GM18526 (cell line): ENCODE measurements around the gene MEIOSIN.

ENCODE experiments used
- POLR2A ChIP-seq: IDR thresholded peaks from 3 replicates; pipeline ENCODE4 v1.6.1; 2011; ENCODE audit not compliant: insufficient read length; ENCODE audit errors: extremely low read depth

MEIOSIN gene

DNA sequence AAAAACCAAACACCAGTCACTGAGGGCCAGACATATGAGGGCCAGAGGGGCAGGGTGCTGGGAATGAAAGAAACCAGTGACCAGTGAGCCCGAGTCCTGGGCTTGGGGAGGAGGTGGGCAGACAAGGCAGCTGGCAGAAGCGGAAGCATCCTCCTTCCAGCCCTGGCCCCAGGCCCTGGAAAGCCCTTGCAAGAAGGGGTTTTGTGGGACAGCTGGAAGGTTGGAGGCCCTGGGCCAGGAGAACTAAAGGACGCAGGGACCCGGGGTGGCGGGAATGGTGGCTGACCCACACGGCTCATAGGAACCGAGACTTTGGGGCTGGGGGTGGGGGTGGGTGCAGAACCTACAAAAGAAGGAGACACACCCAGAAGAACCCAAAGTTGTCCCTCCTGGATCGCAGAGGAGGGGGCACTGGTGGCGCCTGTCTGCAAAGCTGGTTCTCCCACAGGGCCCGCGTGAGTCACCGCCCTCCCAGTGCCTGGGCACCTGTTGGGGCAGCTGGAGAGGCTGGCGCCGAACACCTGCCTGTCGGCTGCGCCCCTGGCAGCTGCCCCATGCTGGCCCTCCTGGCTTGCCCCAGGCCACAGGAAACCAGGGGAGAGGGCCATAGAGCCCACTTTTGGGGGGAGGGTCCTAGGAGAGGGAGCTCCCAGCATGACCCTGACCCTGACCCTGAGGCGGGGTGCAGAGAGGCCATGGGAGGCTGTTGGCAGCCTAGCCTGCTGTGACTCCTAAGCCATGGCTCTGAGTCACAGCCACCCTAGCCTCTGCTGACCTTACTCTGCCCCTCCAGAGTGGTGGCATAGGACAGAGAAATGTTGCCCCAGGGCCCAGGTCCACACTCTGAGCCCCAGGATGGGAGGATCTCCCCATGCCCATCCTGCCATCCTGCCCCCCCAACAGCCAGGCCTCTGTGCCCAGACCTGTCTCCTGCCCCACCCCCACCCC lies 48.2 kb downstream of the MEIOSIN start:
- no peak for TF ChIP-seq POLR2A

DNA sequence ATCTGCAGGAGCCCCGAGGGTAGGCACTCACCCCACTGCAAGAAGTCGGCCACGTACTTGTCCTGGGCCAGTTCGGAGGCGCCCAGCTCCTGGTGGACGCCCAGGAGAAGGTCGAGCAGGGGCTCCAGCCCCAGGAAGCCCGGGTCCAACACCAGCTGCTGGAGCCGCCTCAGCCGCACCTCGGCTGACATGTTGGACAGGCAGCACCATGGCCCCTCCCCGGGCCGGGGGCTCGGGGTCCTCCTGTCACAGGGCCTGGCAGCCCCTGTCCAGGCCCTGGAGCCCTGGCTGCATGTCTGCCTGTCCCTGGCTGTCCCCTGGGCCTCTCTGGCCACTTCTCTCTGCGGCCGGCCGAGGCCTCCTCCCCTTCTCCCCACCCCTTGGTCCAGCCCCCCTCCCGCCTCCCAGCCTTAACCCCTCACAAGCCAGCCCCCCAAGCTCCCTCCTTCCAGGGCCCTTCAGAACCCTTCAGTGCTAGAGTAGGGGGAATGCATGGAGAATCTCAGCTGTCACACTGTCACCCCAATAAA lies 49.0 kb downstream of the MEIOSIN start, which contains the start of gene DMPK:
Gene DMPK (minus strand): TSS at position 329 of the 530 bp plus-strand sequence. CDS start 138 bp downstream, at position 191.
- no peak for TF ChIP-seq POLR2A

DNA sequence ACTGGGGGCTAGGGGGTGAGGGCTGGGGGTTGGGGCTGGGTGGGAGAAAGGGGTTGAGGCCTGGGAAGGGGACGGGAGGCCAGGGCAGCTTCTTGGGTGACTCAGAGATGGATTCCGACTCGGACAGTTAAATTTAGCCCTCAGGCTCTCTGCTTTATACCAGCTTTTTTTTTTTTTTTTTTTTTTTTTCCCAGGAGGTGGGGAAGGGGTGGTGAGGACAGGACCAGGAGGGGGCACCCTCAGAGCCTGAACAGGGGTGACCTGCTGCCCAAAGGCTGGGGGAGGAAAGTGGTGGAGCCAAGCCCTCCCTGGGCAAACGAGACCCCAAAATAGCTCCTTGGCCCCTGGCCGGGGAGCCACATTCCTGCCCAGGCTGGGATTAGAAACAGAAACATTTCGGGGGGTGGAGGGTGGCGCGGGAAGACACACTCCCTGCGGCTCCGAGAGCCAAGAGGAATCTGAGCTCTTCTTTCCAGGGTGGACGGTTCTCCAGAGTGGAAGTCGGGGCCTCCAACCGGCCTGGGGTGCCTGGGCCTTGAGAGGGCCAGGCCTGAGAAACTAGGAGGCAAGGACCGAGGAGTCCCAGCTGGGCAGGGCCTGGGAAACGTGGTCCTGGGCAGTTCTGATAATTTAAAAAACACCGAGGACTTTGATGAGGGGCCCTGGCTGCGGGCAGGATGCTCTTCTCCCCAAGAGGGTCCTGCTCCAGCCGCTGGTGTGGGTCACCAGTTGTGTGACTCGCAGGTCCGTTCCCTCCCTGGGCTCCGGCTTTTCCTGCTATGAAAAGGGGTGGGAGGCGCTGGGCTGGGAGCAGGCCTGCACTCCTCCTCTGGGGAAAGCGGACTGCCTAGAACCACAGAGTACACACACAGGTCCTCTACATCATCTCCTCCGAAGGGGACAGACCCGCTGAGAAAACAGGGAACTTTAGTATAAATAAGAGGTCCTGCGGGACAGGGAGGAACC lies 49.9 kb downstream of the MEIOSIN start:
- TF ChIP-seq POLR2A = no peak

DNA sequence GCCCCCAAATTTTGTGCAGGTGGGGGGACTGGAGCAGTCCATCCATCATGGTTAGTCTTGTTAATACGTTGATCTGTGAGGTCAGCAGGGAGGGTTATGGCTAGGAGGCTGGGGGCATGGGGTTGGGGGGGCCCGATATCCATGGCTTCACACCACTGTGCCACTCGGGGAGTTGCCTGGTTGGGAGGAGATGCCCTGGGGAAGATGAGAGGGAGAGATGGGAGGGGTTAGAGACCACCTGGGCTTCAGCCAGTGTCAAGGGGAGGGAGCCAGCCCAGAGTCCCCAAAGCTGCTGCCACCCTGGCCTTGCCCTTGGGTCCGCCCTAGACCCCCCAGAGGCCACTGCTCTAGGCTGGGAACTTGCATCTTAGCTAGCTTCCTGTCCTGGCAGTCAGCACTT lies 50.9 kb downstream of the MEIOSIN start:
- TF ChIP-seq POLR2A = no peak

DNA sequence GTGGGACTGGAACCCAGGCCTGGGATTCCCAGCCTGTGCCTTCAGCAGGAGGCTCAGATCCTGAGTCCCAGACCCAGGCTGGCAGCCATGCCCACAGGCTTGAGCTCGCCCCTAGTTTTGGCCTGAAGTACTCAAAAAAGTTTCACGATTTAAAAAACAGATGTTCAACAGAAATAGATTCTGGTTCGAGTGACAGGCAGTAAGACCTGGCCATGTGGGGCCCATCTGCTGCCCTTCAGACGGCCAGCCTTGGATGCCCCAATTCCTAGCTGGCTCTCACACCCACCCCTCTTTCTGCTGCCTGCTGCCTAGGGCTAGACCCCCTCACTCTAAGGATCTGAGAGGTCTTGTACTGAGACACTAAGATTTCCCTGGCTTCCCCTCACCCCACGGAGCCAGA lies 51.9 kb downstream of the MEIOSIN start:
- TF ChIP-seq POLR2A = no peak

DNA sequence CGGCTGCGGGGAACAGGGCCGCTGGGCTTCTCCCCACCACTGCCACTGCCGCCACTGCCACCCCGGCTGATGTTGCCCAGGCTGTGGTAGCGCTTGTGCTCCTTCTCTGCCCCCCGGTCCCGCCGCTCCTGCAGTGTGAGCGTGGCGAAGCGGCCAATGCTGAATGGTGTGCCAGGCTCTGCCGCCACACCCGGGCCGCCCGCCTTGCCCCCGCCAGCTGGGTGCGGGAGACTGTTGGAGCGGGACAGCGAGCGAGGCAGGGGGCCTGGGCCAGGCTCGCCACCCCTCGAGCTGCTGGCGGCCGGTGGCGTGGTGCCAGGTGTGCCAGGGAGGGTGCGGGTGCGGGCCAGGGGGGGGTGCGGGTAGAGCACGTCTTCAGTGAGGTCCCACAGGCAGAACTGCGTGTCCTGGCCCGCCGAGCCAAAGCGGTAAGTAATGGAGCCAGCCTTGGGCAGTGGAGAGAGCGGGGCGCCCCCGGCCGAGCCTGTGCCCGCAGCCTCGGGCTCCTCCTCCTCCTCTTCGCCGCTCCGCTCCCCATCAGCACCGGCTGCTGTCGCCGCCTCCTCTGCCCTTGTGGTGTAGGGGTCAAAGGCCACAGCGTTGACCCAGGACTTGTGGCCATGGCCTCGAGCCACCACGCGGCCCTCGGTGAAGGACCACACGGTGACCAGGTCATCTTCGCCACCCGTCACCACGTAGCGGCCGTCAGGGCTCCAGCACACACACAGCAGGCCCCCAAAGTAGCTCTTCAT lies 52.7 kb downstream of the MEIOSIN start:
- TF ChIP-seq POLR2A = no peak

DNA sequence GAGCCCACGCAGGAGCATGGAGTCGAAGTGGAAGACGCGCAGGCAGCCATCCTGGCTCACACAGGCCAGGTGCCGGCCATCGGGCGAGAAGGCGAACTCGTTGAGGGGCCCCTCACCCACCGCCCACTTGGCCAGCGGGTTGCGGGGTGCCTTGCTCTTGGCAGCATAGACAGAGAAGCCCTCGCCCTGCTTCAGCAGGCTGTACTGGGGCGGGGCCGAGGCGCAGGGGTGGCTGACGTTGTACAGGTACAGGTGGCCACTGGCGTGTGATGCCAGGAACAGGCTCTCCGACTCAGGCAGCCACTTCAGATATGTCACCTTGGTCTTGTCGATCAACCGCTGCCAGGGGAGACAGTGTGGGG lies 53.3 kb downstream of the MEIOSIN start:
- TF ChIP-seq POLR2A = no peak

DNA sequence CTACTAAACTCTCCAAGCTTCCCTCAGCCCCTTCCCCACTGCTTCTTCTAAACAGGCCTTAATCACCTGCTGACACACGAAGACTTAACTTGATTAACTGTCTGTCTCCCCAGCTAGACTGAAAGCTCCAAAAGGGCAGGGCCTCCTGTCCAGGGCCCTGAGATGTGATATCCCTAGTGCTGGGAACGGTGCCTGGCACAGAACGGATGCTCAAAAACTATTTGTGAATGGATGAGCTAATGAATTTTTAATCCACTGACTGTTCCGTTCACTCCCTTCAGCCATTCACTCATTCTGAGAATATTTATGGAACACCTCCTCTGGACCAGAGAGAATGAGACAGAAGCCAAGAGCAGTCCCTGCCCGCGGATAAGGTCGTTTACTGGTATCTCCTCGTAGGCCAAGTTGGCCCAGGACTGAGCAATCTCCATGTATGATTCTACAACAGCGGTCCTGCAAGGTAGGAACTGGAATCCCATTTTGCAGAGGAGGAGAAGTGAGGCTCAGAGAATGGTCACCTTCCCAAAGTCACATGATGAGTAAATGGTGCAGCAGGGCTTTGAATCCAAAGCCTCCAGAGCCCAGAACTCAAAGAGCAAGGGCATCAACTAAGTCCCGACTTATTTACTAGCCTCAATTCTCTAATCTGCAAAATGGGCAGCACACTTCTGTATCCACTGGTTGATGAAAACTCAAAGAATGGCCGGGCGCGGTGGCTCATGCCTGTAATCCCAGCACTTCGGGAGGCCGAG lies 56.0 kb downstream of the MEIOSIN start:
- TF ChIP-seq POLR2A = no peak

DNA sequence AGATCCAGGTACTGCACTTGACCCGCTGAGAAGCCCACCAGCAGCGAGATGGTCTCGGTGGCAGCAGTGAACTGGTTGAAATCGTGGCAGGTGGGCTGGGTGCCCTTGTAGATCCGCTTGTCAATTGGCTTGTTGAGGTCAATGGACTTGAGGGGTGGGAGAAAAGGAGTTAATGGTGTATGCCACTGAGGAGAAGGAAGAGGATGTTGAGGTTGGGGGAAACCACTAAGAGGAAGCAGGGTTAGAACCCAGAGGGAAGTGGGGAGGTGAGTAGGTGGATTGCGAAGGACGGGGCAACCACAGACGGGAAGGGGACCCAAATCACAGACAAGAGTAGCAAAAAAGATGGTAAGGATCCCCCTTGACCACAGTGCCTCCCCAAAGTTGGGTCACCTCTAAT lies 57.7 kb downstream of the MEIOSIN start:
- no peak for TF ChIP-seq POLR2A

DNA sequence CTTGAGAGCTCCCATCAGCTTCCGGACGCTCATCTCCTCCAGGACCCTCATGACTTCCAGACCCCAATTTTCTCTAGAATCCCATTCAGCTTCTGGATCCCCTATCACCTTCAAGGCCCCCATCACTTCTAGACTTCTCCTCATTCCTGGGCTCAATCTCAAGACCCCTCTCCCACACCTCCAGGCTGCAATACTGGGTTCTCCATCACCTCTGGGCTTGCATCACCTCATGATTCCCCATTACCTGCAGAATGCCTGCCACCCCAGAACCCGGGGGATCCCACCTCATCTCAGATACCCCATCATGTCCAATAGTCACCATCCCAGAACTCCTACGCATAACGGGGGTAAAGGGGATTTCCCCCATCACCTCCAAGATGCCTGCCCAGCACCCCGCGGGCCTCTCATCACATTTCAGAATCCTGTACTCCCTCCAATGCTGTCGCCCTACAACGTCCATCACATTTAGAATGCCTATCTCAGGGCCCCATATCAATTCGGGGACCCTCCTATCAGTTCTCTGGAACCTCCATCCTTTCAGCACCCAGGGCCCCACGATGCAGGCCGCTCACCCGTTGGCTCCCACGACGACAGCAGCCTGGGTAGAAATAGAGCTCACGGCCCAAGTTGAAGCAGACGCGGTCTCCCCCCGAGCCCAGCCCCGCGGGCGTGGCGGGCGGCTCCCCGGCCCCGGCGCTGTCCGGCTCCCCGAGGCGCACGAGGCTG lies 58.7 kb downstream of the MEIOSIN start:
- TF ChIP-seq POLR2A = no peak

DNA sequence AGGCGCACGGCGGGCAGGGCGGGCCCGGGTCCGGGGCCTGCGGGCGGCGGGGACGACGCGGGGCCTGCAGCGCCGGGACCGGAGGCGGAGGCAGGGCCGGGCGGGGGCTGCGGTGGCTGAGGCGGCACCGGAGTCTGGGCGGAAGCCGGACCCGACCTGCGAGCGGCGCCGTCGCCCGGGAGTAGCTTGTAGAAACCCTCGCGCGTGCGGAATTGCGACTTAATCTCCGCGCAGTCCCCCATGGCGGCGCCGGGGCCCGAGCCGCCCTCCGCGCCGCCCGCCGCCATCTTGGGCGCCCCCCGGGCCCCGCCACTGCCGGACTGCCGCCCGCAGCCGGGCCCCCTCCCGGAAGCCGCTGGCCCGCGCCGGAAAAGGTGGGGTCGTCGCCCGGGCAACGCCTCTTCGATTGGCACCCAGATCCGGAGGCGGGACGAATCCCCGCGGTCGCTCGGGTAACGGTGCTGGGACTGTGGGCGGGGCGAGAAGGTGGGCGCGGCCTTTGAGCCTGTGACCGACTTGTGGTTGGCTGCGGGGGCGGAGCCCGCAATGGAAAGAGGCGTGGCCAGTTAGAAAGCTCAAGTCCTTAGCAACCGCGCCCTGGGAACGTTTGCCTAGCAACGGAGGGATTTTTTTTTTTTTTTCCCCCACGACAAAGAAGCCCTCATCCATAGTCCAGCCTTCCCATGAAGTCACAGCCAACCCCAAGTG lies 59.4 kb downstream of the MEIOSIN start, which contains the start of gene DMWD:
Gene DMWD (minus strand): TSS at position 376 of the 708 bp plus-strand sequence. CDS start 89 bp downstream, at position 287.
- TF ChIP-seq POLR2A = peak; percentile 72

DNA sequence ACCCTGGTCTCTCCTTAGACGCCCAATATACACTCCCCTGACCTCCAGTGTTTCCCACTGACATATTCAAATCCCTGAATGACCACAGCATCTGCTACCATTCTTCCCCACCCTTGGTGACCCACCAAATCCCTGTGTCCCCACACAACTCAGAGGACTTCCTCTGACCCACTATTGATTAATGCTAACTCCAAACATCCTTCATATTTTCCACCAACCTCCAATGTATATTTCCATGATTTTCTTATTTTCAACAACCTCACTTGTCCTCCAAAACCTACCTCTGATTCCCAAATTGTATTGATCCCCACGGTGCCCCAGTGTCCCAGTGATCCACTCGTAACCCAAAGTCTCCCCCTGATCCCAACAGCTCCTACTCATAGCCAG lies 59.9 kb downstream of the MEIOSIN start:
- no peak for TF ChIP-seq POLR2A

DNA sequence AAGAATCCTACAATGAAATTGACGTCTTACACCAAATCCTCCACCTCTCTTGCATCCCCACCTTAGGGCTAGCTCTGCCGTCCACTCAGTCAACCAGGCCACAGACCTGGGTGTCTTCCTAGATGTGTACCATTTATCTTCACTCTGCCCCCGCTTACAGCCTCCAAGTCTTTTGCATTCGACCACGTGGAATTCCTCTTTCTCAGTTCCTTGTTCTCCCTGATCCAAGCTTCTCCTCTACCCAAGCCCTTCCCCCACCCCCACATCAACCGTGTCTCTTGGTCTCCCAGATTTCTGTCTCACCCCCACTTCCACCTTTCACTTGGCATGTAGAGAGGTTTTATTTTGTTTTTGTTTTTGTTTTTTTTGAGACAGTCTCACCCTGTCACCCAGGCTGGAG lies 60.6 kb downstream of the MEIOSIN start:
- TF ChIP-seq POLR2A = no peak
